ENCODE results near the gene FNDC10. TPM values are rescaled to one million over a fixed set of nuclear protein-coding genes. Genes with fewer than 3 reads are reported as not detected.

Gene FNDC10
- total and polyA plus RNA-seq, 9 of the 15 experiments (the other 6 are each of a cell fraction or from before 2014, with no cell fraction given), result 0.08 to 6.3 (median 1.6) TPM

DNA sequence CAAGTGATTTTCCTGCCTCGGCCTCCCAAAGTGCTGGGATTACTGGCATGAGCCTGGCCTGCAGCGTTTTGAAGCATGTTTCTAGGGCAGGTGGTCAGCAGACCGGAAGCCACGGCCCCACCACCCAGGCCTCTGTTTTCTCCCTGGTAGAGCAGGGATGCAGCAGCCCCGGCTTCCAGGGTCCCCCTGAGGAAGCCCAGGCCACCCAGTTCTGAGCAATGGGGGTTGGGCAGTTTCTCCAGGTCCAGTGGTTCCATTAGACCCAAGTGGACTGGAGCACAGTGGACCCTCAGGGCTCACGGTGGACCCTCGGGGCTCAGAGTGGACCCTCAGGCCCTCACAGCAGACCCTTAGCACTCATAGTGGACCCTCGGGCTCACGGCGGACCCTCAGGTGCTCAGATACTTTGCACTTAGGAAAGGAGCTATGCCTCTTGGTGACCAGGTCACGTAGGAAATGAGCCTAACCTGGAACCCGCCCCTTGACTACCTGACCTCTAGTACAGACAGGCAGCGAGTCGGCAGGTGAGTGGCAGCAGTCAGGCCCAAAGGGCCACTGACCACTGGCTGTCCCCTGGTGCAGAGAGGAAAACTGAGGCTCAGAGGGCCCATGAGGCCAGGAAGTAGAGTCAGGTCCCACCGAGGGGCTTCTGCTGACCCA is 4.6 kb upstream of the FNDC10 start (continued):
- TF ChIP-seq, protein P1, sequence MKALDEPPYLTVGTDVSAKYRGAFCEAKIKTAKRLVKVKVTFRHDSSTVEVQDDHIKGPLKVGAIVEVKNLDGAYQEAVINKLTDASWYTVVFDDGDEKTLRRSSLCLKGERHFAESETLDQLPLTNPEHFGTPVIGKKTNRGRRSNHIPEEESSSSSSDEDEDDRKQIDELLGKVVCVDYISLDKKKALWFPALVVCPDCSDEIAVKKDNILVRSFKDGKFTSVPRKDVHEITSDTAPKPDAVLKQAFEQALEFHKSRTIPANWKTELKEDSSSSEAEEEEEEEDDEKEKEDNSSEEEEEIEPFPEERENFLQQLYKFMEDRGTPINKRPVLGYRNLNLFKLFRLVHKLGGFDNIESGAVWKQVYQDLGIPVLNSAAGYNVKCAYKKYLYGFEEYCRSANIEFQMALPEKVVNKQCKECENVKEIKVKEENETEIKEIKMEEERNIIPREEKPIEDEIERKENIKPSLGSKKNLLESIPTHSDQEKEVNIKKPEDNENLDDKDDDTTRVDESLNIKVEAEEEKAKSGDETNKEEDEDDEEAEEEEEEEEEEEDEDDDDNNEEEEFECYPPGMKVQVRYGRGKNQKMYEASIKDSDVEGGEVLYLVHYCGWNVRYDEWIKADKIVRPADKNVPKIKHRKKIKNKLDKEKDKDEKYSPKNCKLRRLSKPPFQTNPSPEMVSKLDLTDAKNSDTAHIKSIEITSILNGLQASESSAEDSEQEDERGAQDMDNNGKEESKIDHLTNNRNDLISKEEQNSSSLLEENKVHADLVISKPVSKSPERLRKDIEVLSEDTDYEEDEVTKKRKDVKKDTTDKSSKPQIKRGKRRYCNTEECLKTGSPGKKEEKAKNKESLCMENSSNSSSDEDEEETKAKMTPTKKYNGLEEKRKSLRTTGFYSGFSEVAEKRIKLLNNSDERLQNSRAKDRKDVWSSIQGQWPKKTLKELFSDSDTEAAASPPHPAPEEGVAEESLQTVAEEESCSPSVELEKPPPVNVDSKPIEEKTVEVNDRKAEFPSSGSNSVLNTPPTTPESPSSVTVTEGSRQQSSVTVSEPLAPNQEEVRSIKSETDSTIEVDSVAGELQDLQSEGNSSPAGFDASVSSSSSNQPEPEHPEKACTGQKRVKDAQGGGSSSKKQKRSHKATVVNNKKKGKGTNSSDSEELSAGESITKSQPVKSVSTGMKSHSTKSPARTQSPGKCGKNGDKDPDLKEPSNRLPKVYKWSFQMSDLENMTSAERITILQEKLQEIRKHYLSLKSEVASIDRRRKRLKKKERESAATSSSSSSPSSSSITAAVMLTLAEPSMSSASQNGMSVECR (CRISPR knock-in tag; IDR thresholded peaks at IDR 0.05), result no peak
- TF ChIP-seq ZNF766 (CRISPR knock-in tag; conservative IDR thresholded peaks at IDR 0.05) (no peak), GABPB1 (CRISPR knock-in tag; IDR thresholded peaks at IDR 0.05) (no peak), BRF1 (IDR thresholded peaks at IDR 0.05; ENCODE audit: borderline replicate concordance, extremely low read depth, insufficient read length) (no peak)

Data from K562 (cell line).